Neural crest cell (in vitro differentiated cells): Measurements from ENCODE around the gene WNT9A. TPM values are rescaled to one million over a fixed set of nuclear protein-coding genes. Genes with fewer than 3 reads are reported as not detected.

Source experiments
- DNase-seq: peaks from one replicate; pipeline ENCODE4 v3.0.0; 2021; ENCODE audit warnings: low read depth, mixed read lengths, low spot score
- H3K27ac Mint-ChIP-seq: one replicate; pipeline ENCODE4 v1.8.0; 2021; ENCODE audit warnings: mild to moderate bottlenecking, mixed read lengths; ENCODE audit not compliant: unreplicated experiment
- H3K27me3 Mint-ChIP-seq: 2 replicates; pipeline ENCODE4 v1.8.0; 2021; ENCODE audit warnings: low read depth, mild to moderate bottlenecking, mixed read lengths
- H3K36me3 Mint-ChIP-seq: 2 replicates; pipeline ENCODE4 v1.8.0; 2021; ENCODE audit warnings: low read depth, mild to moderate bottlenecking, mixed read lengths
- H3K4me1 Mint-ChIP-seq: 2 replicates; pipeline ENCODE4 v1.8.0; 2021; ENCODE audit warnings: mixed read lengths
- H3K4me3 Mint-ChIP-seq: one replicate; pipeline ENCODE4 v1.8.0; 2021; ENCODE audit warnings: mild to moderate bottlenecking, mixed read lengths
- H3K9me3 Mint-ChIP-seq: 2 replicates; pipeline ENCODE4 v1.8.0; 2021; ENCODE audit warnings: mixed read lengths
- CTCF ChIP-seq: fragments of 200-600 bp; sonication (generic); conservative IDR thresholded peaks from 2 replicates; pipeline ENCODE4 v1.5.0; 2021; ENCODE audit warnings: antibody characterized with exemption, mild to moderate bottlenecking
- total RNA-seq: library from RNA; stranded (reverse); gene quantifications from 2 replicates; pipeline ENCODE4 v1.2.1, GENCODE V29; 2021

WNT9A gene
- total RNA-seq, 1 donor from 2014 or later = 0.54 TPM

GRCh38 chr1:227894831-227895451 lies 52.8 kb downstream of the WNT9A start:
- H3K27ac Mint-ChIP-seq = peak overlapping the region; percentile 71
- no peak for TF ChIP-seq CTCF
- H3K36me3 Mint-ChIP-seq = no peaks in the 10 kb centered on the region
- H3K4me1 Mint-ChIP-seq = peaks cover 14% of the 10 kb centered on the region
- H3K9me3 Mint-ChIP-seq = no peaks in the 10 kb centered on the region
- H3K4me3 Mint-ChIP-seq = no peak overlapping the region
- H3K27me3 Mint-ChIP-seq = no peaks in the 10 kb centered on the region
- DNase-seq = peak; percentile 1

- peak overlapping the region; percentile 19 for H3K27ac Mint-ChIP-seq
- no peaks in the 10 kb centered on the region for H3K36me3 Mint-ChIP-seq
- no peaks in the 10 kb centered on the region for H3K9me3 Mint-ChIP-seq
- no peaks in the 10 kb centered on the region for H3K27me3 Mint-ChIP-seq
- peaks cover 14% of the 10 kb centered on the region for H3K4me1 Mint-ChIP-seq
- DNase-seq = no peak
- TF ChIP-seq CTCF = no peak
- H3K4me3 Mint-ChIP-seq = no peak overlapping the region
These were observed 53.6 kb downstream of the WNT9A start for GRCh38 chr1:227893949-227894721.

- no peaks in the 10 kb centered on the region for H3K36me3 Mint-ChIP-seq
- peak overlapping the region; percentile 19 for H3K27ac Mint-ChIP-seq
- no peaks in the 10 kb centered on the region for H3K27me3 Mint-ChIP-seq
- no peak overlapping the region for H3K4me3 Mint-ChIP-seq
- DNase-seq = peak; percentile 1
- H3K9me3 Mint-ChIP-seq = no peaks in the 10 kb centered on the region
- no peak for TF ChIP-seq CTCF
- H3K4me1 Mint-ChIP-seq = peaks cover 14% of the 10 kb centered on the region
These were observed 54.3 kb downstream of the WNT9A start for GRCh38 chr1:227893300-227893948.

- Mint-ChIP-seq H3K4me3 (no peak overlapping the region), H3K27me3 (no peaks in the 10 kb centered on the region), H3K4me1 (peaks cover 17% of the 10 kb centered on the region), H3K27ac (no peak overlapping the region), H3K36me3 (no peaks in the 10 kb centered on the region), H3K9me3 (no peaks in the 10 kb centered on the region)
- no peak for DNase-seq
- no peak for TF ChIP-seq CTCF
These were observed 55.0 kb downstream of the WNT9A start for GRCh38 chr1:227892489-227893299.

GRCh38 chr1:227891955-227892488 lies 55.7 kb downstream of the WNT9A start:
- Mint-ChIP-seq H3K4me3 (no peak overlapping the region), H3K9me3 (no peaks in the 10 kb centered on the region), H3K27ac (peak overlapping the region; percentile 12), H3K36me3 (no peaks in the 10 kb centered on the region), H3K4me1 (peaks cover 18% of the 10 kb centered on the region), H3K27me3 (no peaks in the 10 kb centered on the region)
- TF ChIP-seq CTCF = no peak
- DNase-seq = no peak
